A549 (cell line): Measurements from ENCODE around the gene DQX1. TPM values are rescaled to one million over a fixed set of nuclear protein-coding genes. Genes with fewer than 3 reads are reported as not detected.
A peak's percentile ranks its signal among the peaks of the same experiment; 100 is the strongest.

ENCODE experiments used
- ATAC-seq, 2 experiments: fragments of 200-7000 bp in 1 of 2; fragments of >200 bp in 1 of 2; cut with Nextera tagmentation in 1 of 2; cut with Tn5 transposase in 1 of 2; 3 replicates each; pipeline versions ENCODE4 v1.8.0 to v1.9.1; 2018 to 2020; ENCODE audit warnings: mild to moderate bottlenecking in 1 of 2, moderate library complexity in 1 of 2
- CTCF ChIA-PET: fragments of 300-600 bp; sonication (Branson Sonifier 250); formaldehyde crosslinking; extraction: SDS; loops from one replicate; lab custom pipeline; 2021; ENCODE audit warnings: antibody characterized with exemption, inconsistent platforms; lab: Yijun Ruan, JAX
- POLR2A ChIA-PET: fragments of 350-600 bp; formaldehyde crosslinking; extraction: SDS; loops from one replicate; lab custom pipeline; 2021; ENCODE audit warnings: antibody characterized with exemption, inconsistent platforms; lab: Yijun Ruan, JAX
- DNase-seq, 2 experiments: peaks; one replicate each; pipeline versions ENCODE4 v3.0.0 to v3.0.0-alpha.2; 2011 to 2016; ENCODE audit warnings: low read depth in 1 of 2, low spot score in 1 of 2
- FAIRE-seq: peaks from 2 replicates; lab custom pipeline; 2011; peaks lifted over from hg19 to GRCh38; lab: Jason Lieb, UNC
- H3K27ac ChIP-seq, 2 experiments: fragments of >200 bp; sonication (Bioruptor Twin); formaldehyde crosslinking; 3 replicates each; pipeline ENCODE4 v1.5.1; 2016 to 2017
- H3K4me1 ChIP-seq: fragments of >200 bp; sonication (Bioruptor Twin); formaldehyde crosslinking; 3 replicates; pipeline ENCODE4 v1.6.1; 2016
- H3K4me2 ChIP-seq: fragments of >200 bp; sonication (Bioruptor Twin); formaldehyde crosslinking; 3 replicates; pipeline ENCODE4 v1.6.1; 2016
- H3K4me3 ChIP-seq: fragments of >200 bp; sonication (Bioruptor Twin); formaldehyde crosslinking; 3 replicates; pipeline ENCODE4 v1.5.1; 2016
- H3K9me3 ChIP-seq: fragments of >200 bp; sonication (Bioruptor Twin); formaldehyde crosslinking; 3 replicates; pipeline ENCODE4 v1.6.1; 2016
- BHLHE40 ChIP-seq: IDR thresholded peaks from 2 replicates; pipeline ENCODE4 v1.6.1; 2012; ENCODE audit warnings: low read depth, low read length, inconsistent platforms
- CEBPB ChIP-seq, 2 experiments: fragments of >200 bp in 1 of 2; sonication (Bioruptor Twin) in 1 of 2; formaldehyde crosslinking in 1 of 2; IDR thresholded peaks; 2 replicates each; pipeline ENCODE4 v1.6.1; 2012 to 2016
- CHD4 ChIP-seq: fragments of 200-600 bp; sonication (generic); IDR thresholded peaks from 2 replicates; pipeline ENCODE4 v1.6.1; 2016; ENCODE audit warnings: antibody characterized with exemption, mild to moderate bottlenecking, borderline replicate concordance
- EHF ChIP-seq: fragments of 250-450 bp; sonication (Bioruptor Pico); IDR thresholded peaks from 2 replicates; pipeline ENCODE4 v1.5.0; 2020; ENCODE audit warnings: mild to moderate bottlenecking
- FOSB ChIP-seq: fragments of 250-450 bp; sonication (Bioruptor Pico); IDR thresholded peaks from 2 replicates; pipeline ENCODE4 v1.5.0; 2020; ENCODE audit warnings: mild to moderate bottlenecking, moderate library complexity
- GATA3 ChIP-seq: IDR thresholded peaks from 2 replicates; pipeline ENCODE4 v1.6.1; 2012; ENCODE audit warnings: borderline replicate concordance
- HDAC2 ChIP-seq: fragments of 200-600 bp; sonication (generic); IDR thresholded peaks from 2 replicates; pipeline ENCODE4 v1.6.1; 2016
- HEYL ChIP-seq: fragments of 250-450 bp; sonication (Bioruptor Pico); IDR thresholded peaks from 2 replicates; pipeline ENCODE4 v1.8.0; 2021; ENCODE audit warnings: mild to moderate bottlenecking, moderate library complexity
- NPAS2 ChIP-seq: fragments of 250-450 bp; sonication (Bioruptor Pico); IDR thresholded peaks from 2 replicates; pipeline ENCODE4 v1.8.0; 2022; ENCODE audit warnings: mild to moderate bottlenecking, moderate library complexity, borderline replicate concordance
- POLR2A ChIP-seq: IDR thresholded peaks from 2 replicates; pipeline ENCODE4 v1.6.1; 2012; ENCODE audit warnings: mild to moderate bottlenecking, low read length
- RFX5 ChIP-seq: fragments of 450-650 bp; IDR thresholded peaks from 2 replicates; pipeline ENCODE4 v1.7.1; 2014; ENCODE audit warnings: antibody characterized with exemption, mild to moderate bottlenecking, moderate library complexity
- RNF2 ChIP-seq: fragments of 200-600 bp; sonication (generic); IDR thresholded peaks from 2 replicates; pipeline ENCODE4 v1.6.1; 2016; ENCODE audit warnings: low read depth, mild to moderate bottlenecking, antibody characterized with exemption, moderate library complexity, borderline replicate concordance
- SMC3 ChIP-seq: fragments of >200 bp; sonication (Bioruptor Twin); formaldehyde crosslinking; IDR thresholded peaks from 3 replicates; pipeline ENCODE4 v1.6.1; 2018; ENCODE audit warnings: inconsistent platforms
- SREBF2 ChIP-seq: fragments of 450-650 bp; IDR thresholded peaks from 2 replicates; pipeline ENCODE4 v1.6.1; 2014; ENCODE audit warnings: mild to moderate bottlenecking, moderate library complexity
- ZC3H11A ChIP-seq: fragments of 450-650 bp; IDR thresholded peaks from 2 replicates; pipeline ENCODE4 v1.6.1; 2014; ENCODE audit warnings: antibody characterized with exemption, mild to moderate bottlenecking
- WGBS: methylation state at CpG from one replicate; pipeline ENCODE4 v1.1.6; 2017; ENCODE audit errors: missing lambda C conversion rate; 5-methylcytosine and 5-hydroxymethylcytosine counted together
- polyA plus RNA-seq, 4 experiments: library from polyadenylated mRNA; depleted of rRNA in 3 of 4; stranded (reverse); fragments of >200 nt; fragmentation: RNase III in 1 of 4; extraction: RNeasy Plus Mini Kit Qiagen cat#74134 plus additional on column Dnase treatment in 1 of 4; gene quantifications; 2 replicates in 3 of 4; 3 replicates in 1 of 4; pipeline ENCODE4 v1.2.3, GENCODE V29; 2011 to 2017
- TF ChIP-seq, protein P1 (sequence below): fragments of 250-450 bp; sonication (Bioruptor Pico); IDR thresholded peaks from 2 replicates; pipeline ENCODE4 v1.5.0; 2020; ENCODE audit warnings: low read depth, mild to moderate bottlenecking, moderate library complexity
- TF ChIP-seq, protein P2 (sequence below): fragments of >200 bp; sonication (Bioruptor Twin); formaldehyde crosslinking; IDR thresholded peaks from 2 replicates; pipeline ENCODE4 v1.6.1; 2016
- TF ChIP-seq, protein P3 (sequence below): fragments of >200 bp; sonication (Bioruptor Twin); formaldehyde crosslinking; IDR thresholded peaks from 3 replicates; pipeline ENCODE4 v1.5.1; 2016
- TF ChIP-seq, protein P4 (sequence below): fragments of 200-600 bp; sonication (generic); IDR thresholded peaks from 2 replicates; pipeline ENCODE4 v1.6.1; 2016; ENCODE audit warnings: antibody characterized with exemption, mild to moderate bottlenecking, moderate library complexity
- TF ChIP-seq, protein P5 (sequence below): fragments of 250-450 bp; sonication (Bioruptor Pico); IDR thresholded peaks from 2 replicates; pipeline ENCODE4 v1.5.0; 2021; ENCODE audit warnings: mild to moderate bottlenecking, moderate library complexity, borderline replicate concordance
- TF ChIP-seq, protein P6 (sequence below): IDR thresholded peaks from 2 replicates; pipeline ENCODE4 v1.6.1; 2012

Gene DQX1
- polyA plus RNA-seq, 2 of the 4 experiments (the other 2 are of a cell fraction), result 0.15 to 0.39 TPM

GRCh38 chr2:74510272-74510671 lies 15.8 kb downstream of the DQX1 start:
- Histone ChIP-seq H3K4me2 (no peak overlapping the region), H3K27ac (no peak overlapping the region), H3K9me3 (no peaks in the 10 kb centered on the region), H3K4me1 (peaks cover 25% of the 10 kb centered on the region), H3K4me3 (no peak overlapping the region)
- ChIA-PET CTCF (interaction anchor here (2.4 to 5.0 kb wide), 3 partner anchors 21 to 77 kb away, joined by 12 to 39 read pairs (median 38); partner anchors contain the start of genes AUP1, CCDC142, HTRA2 and TTC31), POLR2A (interaction anchor here (1.0 kb wide), 1 partner anchor 16 kb away, joined by 4 read pairs; the partner anchor contains the start of gene DQX1)
- WGBS, result 80% methylated on average over 4 of the region's 4 CpGs
- DNase-seq (no peak), FAIRE-seq (no peak), ATAC-seq (no peak)
- no peak for TF ChIP-seq SMC3
- TF ChIP-seq, protein P1, sequence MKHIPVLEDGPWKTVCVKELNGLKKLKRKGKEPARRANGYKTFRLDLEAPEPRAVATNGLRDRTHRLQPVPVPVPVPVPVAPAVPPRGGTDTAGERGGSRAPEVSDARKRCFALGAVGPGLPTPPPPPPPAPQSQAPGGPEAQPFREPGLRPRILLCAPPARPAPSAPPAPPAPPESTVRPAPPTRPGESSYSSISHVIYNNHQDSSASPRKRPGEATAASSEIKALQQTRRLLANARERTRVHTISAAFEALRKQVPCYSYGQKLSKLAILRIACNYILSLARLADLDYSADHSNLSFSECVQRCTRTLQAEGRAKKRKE (CRISPR knock-in tag), result no peak

- FAIRE-seq, result no peak
- no peaks in the 10 kb centered on the region for H3K9me3 ChIP-seq
- DNase-seq, result no peak
- peaks cover 28% of the 10 kb centered on the region for H3K4me1 ChIP-seq
- peak overlapping the region; percentile 93 for H3K4me2 ChIP-seq
- H3K4me3 ChIP-seq, result peak overlapping the region; percentile 78
- peak overlapping the region; percentile 95 to 99 for H3K27ac ChIP-seq
- TF ChIP-seq RNF2 (no peak), GATA3 (no peak), HEYL (no peak)
- ATAC-seq, result peak; percentile 1 to 11; a peak in 4 of 6 replicates
- ChIA-PET CTCF (interaction anchor here (0.5 to 5.0 kb wide), 7 partner anchors 10 to 85 kb away, joined by 3 to 39 read pairs (median 5); partner anchors contain the start of genes AUP1 and HTRA2), POLR2A (interaction anchor here (0.9 to 1.2 kb wide), 2 partner anchors 22 to 25 kb away, joined by 4 to 5 read pairs; partner anchors contain the start of genes AUP1 and HTRA2)
- 52% methylated on average over 26 of the region's 38 CpGs for WGBS
Observed at GRCh38 chr2:74507926-74508520, 18.0 kb downstream of the DQX1 start.

DNA sequence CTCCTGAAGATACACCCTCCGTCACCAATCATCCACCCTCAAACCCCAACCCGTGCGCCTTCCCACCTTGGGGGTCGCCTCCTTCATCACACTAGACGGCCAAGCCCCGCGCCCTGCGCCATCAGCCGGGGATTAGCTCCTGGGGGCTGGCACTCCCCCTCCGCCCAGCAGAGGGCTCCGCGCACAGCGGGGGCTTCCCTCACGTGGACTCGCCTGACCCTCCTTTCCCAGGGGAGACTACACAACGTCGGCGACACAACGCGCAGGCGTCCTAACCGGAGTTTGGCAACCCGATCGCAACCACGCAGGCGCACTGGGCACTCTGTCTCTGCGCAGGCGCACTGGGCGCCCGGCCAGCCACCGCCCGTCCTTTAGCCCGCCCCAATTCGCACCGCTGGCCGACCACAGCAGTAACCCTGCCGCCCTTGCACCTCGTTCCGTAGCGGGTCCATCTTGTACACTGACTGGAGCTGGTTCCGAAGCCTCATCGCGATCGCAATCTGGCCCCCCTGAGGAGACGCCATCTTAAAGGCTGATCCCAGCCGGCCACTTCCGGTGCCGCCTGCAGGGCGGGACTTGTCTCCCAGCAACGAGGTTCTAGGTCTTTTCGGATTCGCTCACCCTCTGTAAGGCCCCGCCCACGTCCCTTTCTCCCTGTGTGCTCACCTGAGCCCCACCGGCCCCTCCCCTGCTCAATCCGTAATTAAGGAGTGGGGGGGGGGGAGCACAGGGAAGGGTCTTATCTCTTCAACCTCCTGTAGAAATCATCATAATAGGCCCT lies 18.7 kb downstream of the DQX1 start, which contains the start of gene PCGF1:
Gene PCGF1 (minus strand): TSS at position 551 of the 781 bp plus-strand sequence. CDS start 27 bp downstream, at position 524.
- H3K27ac ChIP-seq, result peak within 1 kb of the TSS; percentile 95 to 99
- ATAC-seq, result peak; percentile 81 to 91
- H3K4me2 ChIP-seq, result peak within 1 kb of the TSS; percentile 94
- 2% methylated on average over 37 of the region's 56 CpGs for WGBS
- peak; percentile 97 to 99 for DNase-seq
- FAIRE-seq, result no peak
- POLR2A ChIA-PET, result interaction anchor here (1.0 to 1.8 kb wide), 7 partner anchors 11 to 82 kb away, joined by 3 to 8 read pairs (median 4); partner anchors contain the start of genes AUP1 and HTRA2
- peak within 1 kb of the TSS; percentile 78 for H3K4me3 ChIP-seq
- H3K4me1 ChIP-seq, result peaks cover 28% of the 10 kb centered on the region
- H3K9me3 ChIP-seq, result no peaks in the 10 kb centered on the region
- CTCF ChIA-PET, result interaction anchor here (0.8 to 5.0 kb wide), 12 partner anchors 9 to 85 kb away, joined by 3 to 39 read pairs (median 6); partner anchors contain the start of genes AUP1, CCDC142, HTRA2 and TTC31
- TF ChIP-seq POLR2A (peak; percentile 77), FOSB (CRISPR knock-in tag) (no peak), HDAC2 (no peak), CEBPB (IDR thresholded peaks at IDR 0.05) (peak in 1 of 2 experiments; percentile 53; a peak in 2 of 4 replicates), SREBF2 (no peak), BHLHE40 (0 out of 2 replicates have a peak, but pooled peaks have one; percentile 16), NPAS2 (CRISPR knock-in tag) (peak; percentile 95), ZC3H11A (no peak), RFX5 (no peak), EHF (CRISPR knock-in tag) (no peak), CHD4 (no peak)
- TF ChIP-seq, protein P2, sequence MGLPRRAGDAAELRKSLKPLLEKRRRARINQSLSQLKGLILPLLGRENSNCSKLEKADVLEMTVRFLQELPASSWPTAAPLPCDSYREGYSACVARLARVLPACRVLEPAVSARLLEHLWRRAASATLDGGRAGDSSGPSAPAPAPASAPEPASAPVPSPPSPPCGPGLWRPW, result no peak
- TF ChIP-seq, protein P3, sequence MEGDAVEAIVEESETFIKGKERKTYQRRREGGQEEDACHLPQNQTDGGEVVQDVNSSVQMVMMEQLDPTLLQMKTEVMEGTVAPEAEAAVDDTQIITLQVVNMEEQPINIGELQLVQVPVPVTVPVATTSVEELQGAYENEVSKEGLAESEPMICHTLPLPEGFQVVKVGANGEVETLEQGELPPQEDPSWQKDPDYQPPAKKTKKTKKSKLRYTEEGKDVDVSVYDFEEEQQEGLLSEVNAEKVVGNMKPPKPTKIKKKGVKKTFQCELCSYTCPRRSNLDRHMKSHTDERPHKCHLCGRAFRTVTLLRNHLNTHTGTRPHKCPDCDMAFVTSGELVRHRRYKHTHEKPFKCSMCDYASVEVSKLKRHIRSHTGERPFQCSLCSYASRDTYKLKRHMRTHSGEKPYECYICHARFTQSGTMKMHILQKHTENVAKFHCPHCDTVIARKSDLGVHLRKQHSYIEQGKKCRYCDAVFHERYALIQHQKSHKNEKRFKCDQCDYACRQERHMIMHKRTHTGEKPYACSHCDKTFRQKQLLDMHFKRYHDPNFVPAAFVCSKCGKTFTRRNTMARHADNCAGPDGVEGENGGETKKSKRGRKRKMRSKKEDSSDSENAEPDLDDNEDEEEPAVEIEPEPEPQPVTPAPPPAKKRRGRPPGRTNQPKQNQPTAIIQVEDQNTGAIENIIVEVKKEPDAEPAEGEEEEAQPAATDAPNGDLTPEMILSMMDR, result peak; percentile 47; the same call in 2 of the 3 replicates
- TF ChIP-seq, protein P4, sequence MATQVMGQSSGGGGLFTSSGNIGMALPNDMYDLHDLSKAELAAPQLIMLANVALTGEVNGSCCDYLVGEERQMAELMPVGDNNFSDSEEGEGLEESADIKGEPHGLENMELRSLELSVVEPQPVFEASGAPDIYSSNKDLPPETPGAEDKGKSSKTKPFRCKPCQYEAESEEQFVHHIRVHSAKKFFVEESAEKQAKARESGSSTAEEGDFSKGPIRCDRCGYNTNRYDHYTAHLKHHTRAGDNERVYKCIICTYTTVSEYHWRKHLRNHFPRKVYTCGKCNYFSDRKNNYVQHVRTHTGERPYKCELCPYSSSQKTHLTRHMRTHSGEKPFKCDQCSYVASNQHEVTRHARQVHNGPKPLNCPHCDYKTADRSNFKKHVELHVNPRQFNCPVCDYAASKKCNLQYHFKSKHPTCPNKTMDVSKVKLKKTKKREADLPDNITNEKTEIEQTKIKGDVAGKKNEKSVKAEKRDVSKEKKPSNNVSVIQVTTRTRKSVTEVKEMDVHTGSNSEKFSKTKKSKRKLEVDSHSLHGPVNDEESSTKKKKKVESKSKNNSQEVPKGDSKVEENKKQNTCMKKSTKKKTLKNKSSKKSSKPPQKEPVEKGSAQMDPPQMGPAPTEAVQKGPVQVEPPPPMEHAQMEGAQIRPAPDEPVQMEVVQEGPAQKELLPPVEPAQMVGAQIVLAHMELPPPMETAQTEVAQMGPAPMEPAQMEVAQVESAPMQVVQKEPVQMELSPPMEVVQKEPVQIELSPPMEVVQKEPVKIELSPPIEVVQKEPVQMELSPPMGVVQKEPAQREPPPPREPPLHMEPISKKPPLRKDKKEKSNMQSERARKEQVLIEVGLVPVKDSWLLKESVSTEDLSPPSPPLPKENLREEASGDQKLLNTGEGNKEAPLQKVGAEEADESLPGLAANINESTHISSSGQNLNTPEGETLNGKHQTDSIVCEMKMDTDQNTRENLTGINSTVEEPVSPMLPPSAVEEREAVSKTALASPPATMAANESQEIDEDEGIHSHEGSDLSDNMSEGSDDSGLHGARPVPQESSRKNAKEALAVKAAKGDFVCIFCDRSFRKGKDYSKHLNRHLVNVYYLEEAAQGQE, result no peak
- TF ChIP-seq, protein P5, sequence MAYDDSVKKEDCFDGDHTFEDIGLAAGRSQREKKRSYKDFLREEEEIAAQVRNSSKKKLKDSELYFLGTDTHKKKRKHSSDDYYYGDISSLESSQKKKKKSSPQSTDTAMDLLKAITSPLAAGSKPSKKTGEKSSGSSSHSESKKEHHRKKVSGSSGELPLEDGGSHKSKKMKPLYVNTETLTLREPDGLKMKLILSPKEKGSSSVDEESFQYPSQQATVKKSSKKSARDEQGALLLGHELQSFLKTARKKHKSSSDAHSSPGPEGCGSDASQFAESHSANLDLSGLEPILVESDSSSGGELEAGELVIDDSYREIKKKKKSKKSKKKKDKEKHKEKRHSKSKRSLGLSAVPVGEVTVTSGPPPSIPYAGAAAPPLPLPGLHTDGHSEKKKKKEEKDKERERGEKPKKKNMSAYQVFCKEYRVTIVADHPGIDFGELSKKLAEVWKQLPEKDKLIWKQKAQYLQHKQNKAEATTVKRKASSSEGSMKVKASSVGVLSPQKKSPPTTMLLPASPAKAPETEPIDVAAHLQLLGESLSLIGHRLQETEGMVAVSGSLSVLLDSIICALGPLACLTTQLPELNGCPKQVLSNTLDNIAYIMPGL (CRISPR knock-in tag), result no peak
- TF ChIP-seq, protein P6, sequence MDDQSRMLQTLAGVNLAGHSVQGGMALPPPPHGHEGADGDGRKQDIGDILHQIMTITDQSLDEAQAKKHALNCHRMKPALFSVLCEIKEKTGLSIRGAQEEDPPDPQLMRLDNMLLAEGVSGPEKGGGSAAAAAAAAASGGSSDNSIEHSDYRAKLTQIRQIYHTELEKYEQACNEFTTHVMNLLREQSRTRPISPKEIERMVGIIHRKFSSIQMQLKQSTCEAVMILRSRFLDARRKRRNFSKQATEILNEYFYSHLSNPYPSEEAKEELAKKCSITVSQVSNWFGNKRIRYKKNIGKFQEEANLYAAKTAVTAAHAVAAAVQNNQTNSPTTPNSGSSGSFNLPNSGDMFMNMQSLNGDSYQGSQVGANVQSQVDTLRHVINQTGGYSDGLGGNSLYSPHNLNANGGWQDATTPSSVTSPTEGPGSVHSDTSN, result no peak
